ENCODE measurements around the gene NBPF11. TPM values are rescaled to one million over a fixed set of nuclear protein-coding genes. Genes with fewer than 3 reads are reported as not detected.

Gene NBPF11
- total and polyA plus RNA-seq, 2 of the 8 experiments (the other 6 are each of a cell fraction or from before 2014, with no cell fraction given), result 8.7 to 9.2 TPM

DNA sequence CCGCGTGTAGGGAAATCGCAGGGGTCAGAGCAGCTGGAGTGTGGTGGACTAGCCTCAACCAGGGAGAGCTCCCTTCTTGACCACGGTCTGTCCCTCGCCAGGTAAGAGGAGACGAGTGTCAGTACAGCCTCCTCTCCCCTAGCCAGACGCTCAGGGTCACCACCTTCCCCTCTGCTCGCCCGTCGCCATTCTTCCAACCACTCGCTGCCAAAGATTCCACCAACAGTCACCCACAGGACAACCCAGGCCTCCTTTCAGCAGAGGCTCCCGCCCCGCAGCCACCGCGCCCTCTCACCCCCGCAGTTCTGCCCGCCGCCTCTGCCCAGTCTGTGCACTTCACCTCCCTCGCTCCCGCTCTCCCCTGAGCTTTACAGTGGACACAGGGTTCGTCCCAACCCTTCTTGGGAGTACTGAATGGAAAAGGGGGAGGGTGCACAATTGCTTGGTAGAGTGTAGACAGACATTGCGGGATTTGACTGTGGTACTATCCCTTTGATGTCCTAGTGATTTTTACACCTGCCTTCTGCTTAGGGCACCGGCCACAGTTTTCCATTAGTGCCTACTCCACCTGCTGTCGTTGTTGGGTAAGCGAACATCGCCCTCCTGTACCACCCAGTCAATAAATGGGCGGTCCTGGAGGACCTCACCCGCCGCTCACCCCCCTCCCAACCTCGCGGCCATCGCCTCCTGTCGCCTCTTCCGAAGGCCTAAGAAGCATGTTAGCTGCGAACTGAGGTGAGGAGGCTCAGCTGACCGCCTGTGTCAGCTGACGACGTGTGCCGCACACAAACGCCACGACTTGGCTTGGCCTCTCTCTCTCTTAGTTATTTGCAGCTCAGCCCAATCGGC lies 9.2 kb upstream of the NBPF11 start (continued):
- TF ChIP-seq TCF12 (IDR thresholded peaks at IDR 0.05; ENCODE audit: low read depth, low read length), result no peak

Measured in H1 (cell line).